HG03521 (cell line): ENCODE data around the gene NEB.

Experiments used
- ATAC-seq: cut with Tn5 transposase; IDR thresholded peaks from one replicate; pipeline ENCODE4 v1.9.1; 2021; ENCODE audit warnings: mild to moderate bottlenecking, moderate library complexity; ENCODE audit not compliant: unreplicated experiment

Gene NEB

GRCh38 chr2:151498178-151498577 is 236.1 kb downstream of the NEB start:
- ATAC-seq: no peak

GRCh38 chr2:151491496-151491895 is 242.8 kb downstream of the NEB start:
- no peak for ATAC-seq

GRCh38 chr2:151490276-151490675 is 244.0 kb downstream of the NEB start:
- ATAC-seq: no peak

GRCh38 chr2:151486053-151486452 is 248.2 kb downstream of the NEB start:
- no peak for ATAC-seq

DNA sequence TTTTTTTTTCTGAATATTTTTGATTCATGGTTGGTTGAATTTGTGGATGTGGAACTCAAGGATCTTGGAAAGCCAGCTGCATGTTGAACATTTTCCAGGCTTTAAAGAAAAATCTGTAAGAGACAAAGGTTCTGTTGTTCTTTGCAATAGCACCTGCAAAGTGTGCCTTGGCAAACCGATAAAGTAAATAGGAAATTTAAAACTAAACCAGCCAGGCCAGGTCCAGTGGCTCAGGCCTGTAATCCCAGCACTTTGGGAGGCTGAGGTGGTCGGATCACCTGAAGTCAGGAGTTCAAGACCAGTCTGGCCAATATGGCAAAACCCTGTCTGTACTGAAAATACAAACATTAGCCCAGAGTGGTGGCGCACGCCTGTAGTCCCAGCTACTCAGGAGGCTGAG is 250.2 kb downstream of the NEB start:
- no peak for ATAC-seq

- ATAC-seq: no peak
Observed at GRCh38 chr2:151483546-151483945, 250.7 kb downstream of the NEB start.

DNA sequence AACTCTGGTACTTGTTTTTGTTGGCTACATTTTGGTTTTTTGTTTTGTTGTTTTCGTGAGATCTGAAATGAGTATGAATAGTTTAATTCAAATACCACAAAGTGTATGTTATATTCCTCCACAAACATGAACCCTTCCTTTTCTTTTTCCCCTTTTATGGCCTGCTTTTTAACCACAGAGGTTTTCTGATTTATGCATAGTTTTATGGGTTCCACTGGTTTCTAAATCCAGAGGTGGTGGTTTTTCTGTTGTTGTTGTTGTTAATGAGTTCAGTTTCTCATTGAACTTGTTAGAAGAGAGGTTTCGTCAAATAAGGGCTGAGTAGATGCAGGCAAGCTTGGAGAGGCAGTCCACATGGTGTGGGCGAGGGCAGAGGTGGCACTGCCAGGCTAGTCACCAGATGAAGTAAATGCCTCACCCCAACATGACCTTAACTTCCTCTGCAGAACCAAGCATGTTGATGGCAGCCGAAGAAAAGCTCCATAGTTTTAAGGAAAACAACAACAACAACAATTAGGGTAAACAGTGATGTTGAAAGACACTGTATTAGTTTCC is 252.0 kb downstream of the NEB start:
- ATAC-seq: no peak

DNA sequence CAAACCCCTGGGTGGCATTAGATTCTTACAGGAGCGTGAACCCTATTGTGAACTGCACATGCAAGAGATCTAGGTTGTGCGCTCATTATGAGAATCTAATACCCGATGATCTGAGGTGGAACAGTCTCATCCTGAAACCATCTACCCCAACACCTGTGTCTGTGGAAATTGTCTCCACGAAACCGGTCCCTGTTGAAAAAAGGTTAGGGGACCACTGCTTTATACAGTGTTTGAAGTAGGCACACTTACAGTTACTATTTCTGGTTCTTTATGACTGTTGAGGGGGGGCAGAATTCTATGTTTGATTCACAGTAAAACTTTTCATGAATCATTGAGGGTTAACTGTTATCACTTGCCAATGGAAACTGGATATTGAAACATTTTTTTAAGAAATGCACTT is 252.5 kb downstream of the NEB start:
- ATAC-seq: no peak

GRCh38 chr2:151478011-151478410 is 256.3 kb downstream of the NEB start:
- ATAC-seq: no peak

GRCh38 chr2:151476287-151476686 is 258.0 kb downstream of the NEB start:
- ATAC-seq: no peak

DNA sequence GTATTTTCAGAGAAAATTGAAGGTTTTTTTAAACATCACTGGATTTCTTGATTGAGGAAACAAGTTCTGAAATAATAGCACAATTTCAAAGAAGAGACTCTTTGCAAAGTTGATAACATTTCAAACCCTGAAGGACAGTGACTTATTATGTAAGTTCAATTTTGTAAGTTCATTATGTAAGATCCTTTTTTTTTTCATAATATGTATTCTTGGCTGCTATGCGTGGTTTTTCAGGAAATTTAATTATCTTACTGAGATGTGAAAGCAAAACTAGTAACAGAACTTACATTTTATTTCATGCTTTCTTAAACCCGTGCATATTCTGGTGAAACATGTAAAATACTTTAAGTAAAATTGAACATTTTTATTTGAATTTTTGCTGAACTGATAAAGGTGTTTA is 259.2 kb downstream of the NEB start:
- ATAC-seq: no peak

DNA sequence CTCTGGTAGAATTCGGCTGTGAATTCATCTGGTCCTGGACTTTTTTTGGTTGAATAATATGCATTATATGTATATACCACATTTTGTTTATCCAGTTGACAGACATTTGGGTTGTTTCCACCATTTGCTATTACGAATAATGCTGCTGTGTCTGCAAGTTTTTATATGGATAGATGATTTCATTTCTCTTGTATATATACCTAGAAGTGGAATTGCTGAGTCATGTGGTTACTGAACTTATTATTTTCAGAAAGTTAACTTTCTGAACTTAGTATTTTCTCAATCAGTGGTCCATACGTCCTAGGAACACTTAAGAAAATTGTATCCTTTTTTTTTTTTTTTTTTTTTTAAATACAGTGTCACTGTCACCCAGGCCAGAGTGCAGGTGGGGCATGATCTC is 261.3 kb downstream of the NEB start:
- no peak for ATAC-seq

GRCh38 chr2:151470556-151470955 is 263.7 kb downstream of the NEB start:
- ATAC-seq: no peak

DNA sequence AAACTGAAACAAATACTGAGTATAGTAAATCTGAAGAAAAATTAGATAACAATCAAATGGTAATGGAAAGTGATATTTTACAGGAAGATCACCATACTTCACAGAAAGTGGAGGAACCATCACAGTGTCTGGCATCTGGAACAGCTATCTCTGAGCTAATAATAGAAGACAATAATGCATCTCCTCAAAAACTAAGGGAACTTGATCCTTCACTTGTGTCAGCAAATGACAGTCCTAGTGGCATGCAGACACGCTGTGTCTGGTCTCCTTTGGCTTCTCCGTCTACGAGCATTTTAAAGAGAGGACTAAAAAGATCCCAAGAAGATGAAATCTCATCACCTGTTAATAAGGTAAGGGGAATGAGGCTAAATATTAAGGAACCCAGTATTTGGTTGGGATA is 268.5 kb downstream of the NEB start:
- no peak for ATAC-seq

DNA sequence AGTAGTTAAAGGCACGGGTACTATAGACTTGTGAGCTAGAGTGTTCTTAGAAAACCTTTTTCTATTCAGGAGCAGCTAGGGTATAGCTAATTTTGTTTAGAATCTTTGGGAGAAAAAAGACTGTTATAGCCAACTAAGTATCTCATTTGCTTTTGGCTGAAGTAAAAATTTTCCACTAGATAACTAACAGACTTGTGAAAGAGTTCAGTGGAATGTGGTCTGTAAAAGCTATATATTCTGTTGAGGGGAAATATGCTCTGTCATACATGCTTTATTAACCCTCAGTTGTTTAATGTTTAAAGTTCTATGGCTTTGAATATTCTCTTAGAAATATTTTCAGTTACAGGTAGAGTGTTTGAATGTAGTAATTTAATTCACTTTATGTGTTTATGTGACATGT is 274.9 kb downstream of the NEB start:
- no peak for ATAC-seq

DNA sequence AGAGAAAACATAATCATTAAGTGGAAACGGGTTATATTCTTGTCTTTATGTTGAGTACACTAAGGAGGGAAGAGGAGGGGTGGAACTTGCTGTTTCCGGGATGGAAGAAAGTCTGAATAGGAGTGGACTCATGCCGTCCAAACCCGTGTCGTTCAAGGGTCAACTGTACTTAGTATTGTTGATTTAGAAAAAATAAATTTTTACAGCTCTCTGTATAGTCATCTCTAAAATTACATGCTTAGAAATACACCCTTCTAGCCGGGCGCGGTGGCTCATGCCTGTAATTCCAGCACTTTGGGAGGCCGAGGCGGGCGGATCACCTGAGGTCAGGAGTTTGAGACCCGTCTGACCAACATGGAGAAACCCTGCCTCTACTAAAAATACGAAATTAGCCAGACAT is 295.1 kb downstream of the NEB start:
- no peak for ATAC-seq

GRCh38 chr2:151438506-151438905 is 295.8 kb downstream of the NEB start:
- no peak for ATAC-seq

DNA sequence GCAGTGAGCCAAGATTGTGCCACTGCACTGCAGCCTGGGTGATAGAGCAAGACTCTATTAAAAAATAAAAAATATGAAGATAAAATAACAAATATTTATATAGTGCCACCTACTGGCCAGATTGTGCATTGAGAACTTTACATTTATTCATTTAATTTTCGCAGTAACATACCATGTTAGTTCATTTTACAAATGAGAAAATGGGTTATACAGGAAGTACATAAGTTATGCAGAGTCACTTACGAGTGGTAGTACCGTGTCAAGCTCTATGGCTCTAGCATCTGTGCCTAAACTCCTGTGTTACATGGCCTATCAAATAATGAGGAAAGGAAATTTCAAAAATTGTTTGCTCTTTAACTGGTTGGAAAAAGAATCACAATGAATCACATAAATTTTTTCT is 296.6 kb downstream of the NEB start:
- ATAC-seq: no peak
